ENCODE measurements around the gene MYH14. TPM values are rescaled to one million over a fixed set of nuclear protein-coding genes. Genes with fewer than 3 reads are reported as not detected.

Gene MYH14
- polyA plus RNA-seq, 1 of the 3 experiments (the other 2 are of a cell fraction) = 0.02 TPM

DNA sequence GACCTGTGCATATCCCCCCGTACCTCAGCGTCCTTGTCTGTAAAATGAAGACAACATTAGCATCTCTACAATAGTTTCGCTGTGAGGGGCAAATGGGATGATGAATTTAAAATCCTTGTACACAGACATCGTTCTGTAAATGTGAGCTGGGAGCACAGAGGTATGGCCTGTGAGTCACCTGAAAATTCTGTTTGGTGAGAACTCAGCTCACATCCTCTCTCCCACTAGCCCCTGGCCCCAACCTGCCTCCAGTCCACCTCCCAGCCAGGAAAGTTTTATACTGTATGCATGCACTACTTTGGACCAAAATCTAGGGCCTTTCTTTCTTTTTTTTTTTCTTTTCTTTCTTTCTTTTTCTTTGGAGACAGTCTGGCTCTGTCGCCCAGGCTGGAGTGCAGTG lies 31.7 kb upstream of the MYH14 start:
- WGBS (ENCODE audit: low lambda C conversion rate) = 9% methylated on average over 5 of the region's 5 CpGs
- Histone ChIP-seq H3K79me2 (ENCODE audit: insufficient read depth) (no peaks in the 10 kb centered on the region), H3K27me3 (ENCODE audit: insufficient read depth) (peaks cover 61% of the 10 kb centered on the region), H3K9me2 (no peaks in the 10 kb centered on the region), H3K9ac (no peak overlapping the region), H3K27ac (ENCODE audit: low read depth in 2 of 2, low read length in 1 of 2) (no peak overlapping the region), H3K36me3 (replicated peaks in 1 of 2; ENCODE audit: control insufficient read depth in 1 of 2, insufficient read depth in 2 of 2, low read length in 1 of 2) (no peaks in the 10 kb centered on the region), H2AFZ (ENCODE audit: low read depth) (no peak overlapping the region), H3F3A (replicated peaks; ENCODE audit: insufficient read depth) (no peaks in the 10 kb centered on the region), H3K4me1 (ENCODE audit: control insufficient read depth in 1 of 2, insufficient read depth in 2 of 2, low read depth in 1 of 2, low read length in 1 of 2) (no peaks in the 10 kb centered on the region), H3K4me3 (ENCODE audit: low read depth in 2 of 2, low read length in 1 of 2) (no peak overlapping the region), H3K9me3 (no peaks in the 10 kb centered on the region), H4K20me1 (ENCODE audit: insufficient read depth) (no peaks in the 10 kb centered on the region), H3K4me2 (no peak overlapping the region)
- TF ChIP-seq RAD21 (IDR thresholded peaks at IDR 0.05; ENCODE audit: low read length) (no peak), RCOR1 (IDR thresholded peaks at IDR 0.05; ENCODE audit: low read length) (no peak), FOXM1 (IDR thresholded peaks at IDR 0.05; ENCODE audit: low read depth) (no peak)
- DNase-seq = no peak
- ChIA-PET CTCF (no interaction called here), POLR2A (no interaction called here)

DNA sequence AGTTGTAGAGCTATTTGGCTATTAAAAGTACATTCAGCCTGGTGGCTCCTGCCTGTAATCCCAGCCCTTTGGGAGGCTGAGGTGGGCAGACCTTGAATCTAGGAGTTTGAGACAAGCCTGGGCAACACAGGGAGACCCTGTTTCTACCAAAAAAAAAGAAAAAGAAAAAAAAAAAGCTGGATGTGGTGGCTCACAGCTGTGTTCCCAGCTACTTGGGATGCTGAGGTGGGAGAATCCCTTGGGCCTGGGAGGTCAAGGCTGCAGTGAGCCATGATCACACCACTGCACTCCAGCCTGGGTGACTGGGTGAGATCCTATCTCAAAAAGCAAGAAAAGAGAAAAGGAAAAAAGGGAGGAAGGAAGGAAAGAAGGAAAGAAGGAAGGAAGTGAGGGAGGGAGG lies 30.7 kb upstream of the MYH14 start:
- Histone ChIP-seq H2AFZ (ENCODE audit: low read depth) (no peak overlapping the region), H3F3A (replicated peaks; ENCODE audit: insufficient read depth) (no peaks in the 10 kb centered on the region), H3K9ac (no peak overlapping the region), H3K4me3 (ENCODE audit: low read depth in 2 of 2, low read length in 1 of 2) (no peak overlapping the region), H3K9me3 (no peaks in the 10 kb centered on the region), H3K4me1 (ENCODE audit: control insufficient read depth in 1 of 2, insufficient read depth in 2 of 2, low read depth in 1 of 2, low read length in 1 of 2) (no peaks in the 10 kb centered on the region), H3K27me3 (ENCODE audit: insufficient read depth) (peaks cover 52% of the 10 kb centered on the region), H3K4me2 (no peak overlapping the region), H3K79me2 (ENCODE audit: insufficient read depth) (no peaks in the 10 kb centered on the region), H3K36me3 (replicated peaks in 1 of 2; ENCODE audit: control insufficient read depth in 1 of 2, insufficient read depth in 2 of 2, low read length in 1 of 2) (no peaks in the 10 kb centered on the region), H3K9me2 (no peaks in the 10 kb centered on the region), H3K27ac (ENCODE audit: low read depth in 2 of 2, low read length in 1 of 2) (no peak overlapping the region), H4K20me1 (ENCODE audit: insufficient read depth) (no peaks in the 10 kb centered on the region)
- ChIA-PET CTCF (no interaction called here), POLR2A (no interaction called here)
- TF ChIP-seq NRF1 (IDR thresholded peaks at IDR 0.05; ENCODE audit: low read depth, low read length) (no peak), SIN3A (IDR thresholded peaks at IDR 0.05; ENCODE audit: borderline replicate concordance, low read depth, low read length) (no peak), YY1 (IDR thresholded peaks at IDR 0.05; ENCODE audit: low read depth) (no peak), POLR2AphosphoS5 (IDR thresholded peaks at IDR 0.05; ENCODE audit: low read depth, low read length) (no peak), TCF12 (IDR thresholded peaks at IDR 0.05) (no peak), SMC3 (IDR thresholded peaks at IDR 0.05; ENCODE audit: low read depth, low read length) (no peak), FOXJ3 (CRISPR knock-in tag; IDR thresholded peaks at IDR 0.05) (no peak), TEAD4 (IDR thresholded peaks at IDR 0.05; ENCODE audit: borderline replicate concordance, insufficient read depth) (no peak), RAD21 (IDR thresholded peaks at IDR 0.05; ENCODE audit: low read length) (no peak)
- TF ChIP-seq, protein P1, sequence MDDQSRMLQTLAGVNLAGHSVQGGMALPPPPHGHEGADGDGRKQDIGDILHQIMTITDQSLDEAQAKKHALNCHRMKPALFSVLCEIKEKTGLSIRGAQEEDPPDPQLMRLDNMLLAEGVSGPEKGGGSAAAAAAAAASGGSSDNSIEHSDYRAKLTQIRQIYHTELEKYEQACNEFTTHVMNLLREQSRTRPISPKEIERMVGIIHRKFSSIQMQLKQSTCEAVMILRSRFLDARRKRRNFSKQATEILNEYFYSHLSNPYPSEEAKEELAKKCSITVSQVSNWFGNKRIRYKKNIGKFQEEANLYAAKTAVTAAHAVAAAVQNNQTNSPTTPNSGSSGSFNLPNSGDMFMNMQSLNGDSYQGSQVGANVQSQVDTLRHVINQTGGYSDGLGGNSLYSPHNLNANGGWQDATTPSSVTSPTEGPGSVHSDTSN (IDR thresholded peaks at IDR 0.05) = no peak
- TF ChIP-seq, protein P2, sequence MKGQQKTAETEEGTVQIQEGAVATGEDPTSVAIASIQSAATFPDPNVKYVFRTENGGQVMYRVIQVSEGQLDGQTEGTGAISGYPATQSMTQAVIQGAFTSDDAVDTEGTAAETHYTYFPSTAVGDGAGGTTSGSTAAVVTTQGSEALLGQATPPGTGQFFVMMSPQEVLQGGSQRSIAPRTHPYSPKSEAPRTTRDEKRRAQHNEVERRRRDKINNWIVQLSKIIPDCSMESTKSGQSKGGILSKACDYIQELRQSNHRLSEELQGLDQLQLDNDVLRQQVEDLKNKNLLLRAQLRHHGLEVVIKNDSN (IDR thresholded peaks at IDR 0.05; ENCODE audit: borderline replicate concordance, low read depth) = no peak
- TF ChIP-seq, protein P3, sequence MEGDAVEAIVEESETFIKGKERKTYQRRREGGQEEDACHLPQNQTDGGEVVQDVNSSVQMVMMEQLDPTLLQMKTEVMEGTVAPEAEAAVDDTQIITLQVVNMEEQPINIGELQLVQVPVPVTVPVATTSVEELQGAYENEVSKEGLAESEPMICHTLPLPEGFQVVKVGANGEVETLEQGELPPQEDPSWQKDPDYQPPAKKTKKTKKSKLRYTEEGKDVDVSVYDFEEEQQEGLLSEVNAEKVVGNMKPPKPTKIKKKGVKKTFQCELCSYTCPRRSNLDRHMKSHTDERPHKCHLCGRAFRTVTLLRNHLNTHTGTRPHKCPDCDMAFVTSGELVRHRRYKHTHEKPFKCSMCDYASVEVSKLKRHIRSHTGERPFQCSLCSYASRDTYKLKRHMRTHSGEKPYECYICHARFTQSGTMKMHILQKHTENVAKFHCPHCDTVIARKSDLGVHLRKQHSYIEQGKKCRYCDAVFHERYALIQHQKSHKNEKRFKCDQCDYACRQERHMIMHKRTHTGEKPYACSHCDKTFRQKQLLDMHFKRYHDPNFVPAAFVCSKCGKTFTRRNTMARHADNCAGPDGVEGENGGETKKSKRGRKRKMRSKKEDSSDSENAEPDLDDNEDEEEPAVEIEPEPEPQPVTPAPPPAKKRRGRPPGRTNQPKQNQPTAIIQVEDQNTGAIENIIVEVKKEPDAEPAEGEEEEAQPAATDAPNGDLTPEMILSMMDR (IDR thresholded peaks at IDR 0.05) = no peak
- DNase-seq = no peak

Data from SK-N-SH (cell line).